CD4-positive, alpha-beta T cell treated with Interleukin-17A for 1 hour (primary cell): ENCODE data around the gene MEGF10.
A peak's percentile ranks its signal among the peaks of the same experiment; 100 is the strongest.
"Not testable (repeated sequence)": the region's sequence is repeated elsewhere in the genome, so short reads cannot be mapped to it uniquely, and the experiment has no call there.

Experiments
- DNase-seq: peaks from one replicate; pipeline ENCODE4 v3.0.0-alpha.2; 2020

The MEGF10 gene

DNA sequence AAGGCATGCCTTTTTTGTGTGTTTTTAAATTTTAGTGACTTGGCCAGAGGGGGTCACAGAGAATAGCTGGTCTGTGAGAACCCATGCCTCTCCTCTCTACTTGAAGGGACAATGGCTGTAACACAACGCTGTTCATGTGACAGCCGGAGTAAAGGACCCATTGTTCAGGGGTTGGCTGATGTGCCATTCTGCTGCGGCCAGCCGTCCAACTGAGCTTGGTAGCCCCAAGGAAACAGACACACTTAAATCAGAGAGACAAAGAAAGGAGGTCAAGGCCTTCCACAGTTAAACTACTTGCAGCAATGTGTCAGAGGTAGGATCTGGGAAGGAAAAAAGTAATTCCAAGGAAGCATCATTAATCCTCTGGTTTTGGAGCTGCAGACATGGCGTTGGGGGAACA lies 8.1 kb downstream of the MEGF10 start:
- no peak for DNase-seq

GRCh38 chr5:127299678-127300077 lies 9.1 kb downstream of the MEGF10 start:
- DNase-seq: no peak

- DNase-seq: no peak
Observed at GRCh38 chr5:127302509-127302908, 11.9 kb downstream of the MEGF10 start.

- DNase-seq: no peak
Observed at GRCh38 chr5:127303404-127303803, 12.8 kb downstream of the MEGF10 start.

DNA sequence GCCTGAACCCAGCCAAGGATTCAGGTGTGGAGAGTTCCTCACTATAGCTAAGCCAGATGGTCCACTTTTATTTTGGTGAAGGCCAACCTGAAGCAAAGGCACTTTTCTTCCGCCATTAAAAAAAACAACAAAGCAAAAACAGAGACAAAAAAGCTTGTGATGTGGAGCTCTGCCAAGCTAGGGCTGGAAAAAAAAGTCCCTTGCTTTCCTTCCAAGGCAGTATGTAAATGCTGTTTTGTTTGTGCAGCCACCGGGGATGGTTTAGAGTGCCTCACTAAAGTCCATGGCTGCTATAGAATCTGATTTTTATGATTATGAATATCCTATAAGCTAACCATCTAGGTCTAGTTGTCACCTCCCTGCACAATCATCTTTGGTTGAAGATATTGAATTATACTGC lies 14.9 kb downstream of the MEGF10 start:
- DNase-seq: no peak

- no peak for DNase-seq
Observed at GRCh38 chr5:127306036-127306435, 15.4 kb downstream of the MEGF10 start.

DNA sequence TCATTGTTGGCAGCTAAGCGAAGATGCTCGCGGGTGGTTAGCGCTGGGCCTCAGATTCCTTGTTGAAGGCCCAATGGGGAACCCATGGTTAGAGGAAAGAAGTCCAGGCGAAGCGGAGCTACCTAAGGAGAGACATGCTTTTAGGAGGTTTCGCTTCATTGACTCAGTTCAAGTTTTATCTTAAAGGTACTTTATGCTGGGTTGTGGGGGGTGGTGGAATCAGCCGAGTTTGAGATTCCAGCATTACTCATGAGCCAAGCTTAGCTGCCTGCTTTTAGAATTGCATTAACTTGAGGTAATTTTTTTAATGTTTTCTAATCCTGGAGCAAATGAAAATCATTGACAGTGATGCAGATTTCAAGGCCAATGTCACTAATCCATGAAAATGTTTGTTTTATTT lies 16.1 kb downstream of the MEGF10 start:
- DNase-seq: no peak

DNA sequence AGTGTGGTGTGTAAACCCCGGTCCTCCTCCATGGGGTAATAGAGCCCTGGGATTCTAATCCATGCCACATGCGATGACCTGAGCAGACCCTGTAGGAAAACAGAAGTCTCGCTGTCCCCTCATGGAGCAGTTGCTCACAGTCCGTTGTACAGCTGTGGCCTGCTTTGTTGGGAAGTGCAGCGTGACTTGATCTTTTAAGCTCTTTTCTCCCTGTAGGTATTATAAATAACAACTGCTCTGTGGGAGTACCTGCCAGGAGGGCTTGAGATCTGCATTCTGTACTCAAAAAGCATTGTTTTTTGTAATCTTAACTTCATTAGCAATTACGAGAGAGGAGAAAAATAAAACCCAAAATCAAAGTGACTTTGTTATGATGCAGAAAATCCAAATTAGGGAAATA lies 17.3 kb downstream of the MEGF10 start:
- DNase-seq: no peak

- DNase-seq: not testable (repeated sequence)
Observed at GRCh38 chr5:127308325-127308724, 17.7 kb downstream of the MEGF10 start.

- no peak for DNase-seq
Observed at GRCh38 chr5:127308945-127309344, 18.3 kb downstream of the MEGF10 start.

DNA sequence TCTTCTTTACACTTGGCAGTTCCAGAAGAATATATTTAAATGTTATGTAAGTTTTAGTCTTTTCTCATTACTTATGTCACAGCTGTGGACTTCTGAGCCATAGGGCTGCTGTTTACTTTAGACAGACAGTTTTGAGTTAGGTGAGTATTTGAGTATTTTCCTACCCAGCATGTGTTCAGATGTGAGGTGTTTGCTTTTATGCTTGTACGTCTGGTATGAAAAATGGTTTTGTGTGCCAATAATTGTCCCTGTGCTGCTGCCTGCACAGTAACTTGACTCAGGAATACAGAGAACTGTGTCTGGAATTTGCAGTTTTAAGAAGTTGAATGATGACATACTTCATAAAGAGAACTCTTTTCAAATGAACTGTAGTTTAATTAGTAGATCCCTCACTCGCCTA lies 20.8 kb downstream of the MEGF10 start:
- no peak for DNase-seq

- DNase-seq: no peak
Observed at GRCh38 chr5:127311781-127312525, 21.4 kb downstream of the MEGF10 start.

DNA sequence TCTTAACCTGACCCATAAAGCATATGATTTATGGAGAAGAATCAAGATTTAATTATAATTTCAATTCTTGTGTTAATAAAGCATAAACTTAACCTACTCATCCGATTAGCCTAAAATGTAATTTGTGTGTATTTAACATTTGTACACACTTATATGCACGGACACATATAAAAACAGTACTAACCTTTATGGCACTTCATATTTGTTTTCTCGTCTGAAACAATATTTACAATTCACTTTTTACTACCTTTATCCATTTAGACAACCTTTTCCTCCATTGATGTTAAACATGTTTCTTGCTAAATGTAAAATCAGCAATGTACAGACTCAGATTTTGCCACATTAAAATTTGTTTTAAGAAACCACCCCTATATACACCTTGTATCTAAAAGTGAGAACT lies 22.8 kb downstream of the MEGF10 start:
- no peak for DNase-seq

GRCh38 chr5:127313847-127314473 lies 23.4 kb downstream of the MEGF10 start:
- DNase-seq: peak; percentile 61

GRCh38 chr5:127316011-127316410 lies 25.4 kb downstream of the MEGF10 start:
- no peak for DNase-seq

DNA sequence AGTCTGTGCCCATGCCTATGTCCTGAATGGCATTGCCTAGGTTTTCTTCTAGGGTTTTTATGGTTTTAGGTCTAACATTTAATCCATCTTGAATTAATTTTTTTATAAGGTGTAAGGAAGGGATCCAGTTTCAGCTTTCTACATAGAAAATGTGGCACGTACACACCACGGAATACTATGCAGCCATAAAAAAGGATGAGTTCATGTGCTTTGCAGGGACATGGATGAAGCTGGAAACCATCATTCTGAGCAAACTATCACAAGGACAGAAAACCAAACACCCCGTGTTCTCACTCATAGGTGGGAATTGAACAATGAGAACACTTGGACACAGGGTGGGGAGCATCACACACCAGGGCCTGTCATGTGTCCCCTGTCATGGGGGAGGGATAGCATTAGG lies 26.8 kb downstream of the MEGF10 start:
- DNase-seq: not testable (repeated sequence)

DNA sequence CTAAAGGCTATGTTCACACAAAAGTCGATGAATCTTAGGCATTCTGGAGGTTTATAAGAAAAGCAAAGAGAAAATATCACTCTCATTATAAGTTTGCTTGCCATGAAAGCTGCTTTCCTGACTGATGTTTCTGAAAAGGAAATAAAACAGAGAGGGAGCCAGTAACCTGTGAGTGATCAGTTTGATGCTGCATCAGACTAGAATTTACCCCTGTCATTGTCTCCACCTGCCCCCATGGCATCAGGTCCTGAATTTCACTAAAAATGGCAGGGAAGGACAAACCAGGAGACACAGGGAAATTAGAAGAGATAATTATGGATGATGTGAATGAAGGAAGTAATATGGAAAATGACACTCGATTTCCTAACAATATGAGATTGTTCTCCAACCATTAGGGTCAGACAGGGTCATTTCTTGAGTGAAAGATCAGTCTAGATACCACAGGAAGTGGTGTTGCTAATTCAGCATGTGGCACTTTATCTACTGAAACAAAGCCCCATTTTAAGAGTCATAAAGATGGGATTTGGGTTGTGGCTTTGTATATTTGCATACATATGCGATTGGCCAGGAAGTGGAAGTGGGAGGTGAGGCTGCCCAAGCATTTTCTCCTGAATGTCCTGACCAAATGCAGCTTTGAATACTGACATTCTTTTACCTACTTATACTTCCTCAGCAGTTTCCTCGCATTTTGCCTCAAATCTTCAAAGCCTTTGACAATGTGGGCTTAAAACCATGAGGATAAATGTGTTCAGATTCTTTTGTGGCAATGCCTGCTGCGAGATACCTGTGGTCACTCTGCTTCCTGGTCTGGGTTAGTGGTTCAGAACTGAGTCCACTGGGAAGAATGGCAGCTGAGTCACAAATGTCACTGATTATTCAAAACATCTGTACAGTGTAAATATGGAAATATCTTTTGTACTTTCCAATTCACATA lies 29.7 kb downstream of the MEGF10 start:
- no peak for DNase-seq

DNA sequence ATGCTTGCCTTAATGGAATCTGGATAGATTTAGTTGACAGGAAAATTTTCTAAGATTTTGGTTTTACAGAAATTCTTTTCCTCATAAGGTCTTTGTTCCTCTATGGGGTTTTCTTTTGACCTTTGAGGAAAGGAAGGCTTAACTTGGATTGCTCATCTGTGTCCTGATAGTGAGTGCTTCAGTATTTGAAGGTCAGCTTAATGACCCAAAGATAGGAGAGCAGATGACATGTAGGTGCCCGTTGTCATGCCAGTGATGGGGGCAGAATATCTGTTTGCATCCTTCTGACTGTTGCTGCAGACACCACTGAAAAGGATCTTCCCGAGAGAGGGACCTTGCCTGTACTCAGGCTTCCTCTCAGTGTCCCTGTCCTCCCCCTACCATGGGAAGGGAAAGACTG lies 30.9 kb downstream of the MEGF10 start:
- no peak for DNase-seq

DNA sequence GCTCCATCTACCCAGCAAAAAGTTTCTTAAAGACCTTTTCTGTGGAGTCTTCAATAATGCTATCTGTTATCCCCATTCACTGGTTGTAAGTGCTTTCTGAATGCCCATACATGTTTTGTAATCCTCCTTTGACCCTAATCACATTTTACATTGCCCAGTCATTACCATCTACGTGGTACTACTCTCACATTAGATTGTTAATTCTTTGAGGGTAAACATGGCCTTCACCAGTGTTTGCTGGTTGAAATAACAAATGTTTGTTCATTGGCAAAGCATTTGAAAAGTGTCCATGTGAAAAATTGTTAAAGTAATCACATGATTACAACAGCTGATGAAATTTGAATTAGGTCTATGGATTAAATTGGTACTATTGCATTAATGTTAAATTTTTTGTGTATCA lies 31.8 kb downstream of the MEGF10 start:
- DNase-seq: no peak

- no peak for DNase-seq
Observed at GRCh38 chr5:127324756-127325155, 34.2 kb downstream of the MEGF10 start.

DNA sequence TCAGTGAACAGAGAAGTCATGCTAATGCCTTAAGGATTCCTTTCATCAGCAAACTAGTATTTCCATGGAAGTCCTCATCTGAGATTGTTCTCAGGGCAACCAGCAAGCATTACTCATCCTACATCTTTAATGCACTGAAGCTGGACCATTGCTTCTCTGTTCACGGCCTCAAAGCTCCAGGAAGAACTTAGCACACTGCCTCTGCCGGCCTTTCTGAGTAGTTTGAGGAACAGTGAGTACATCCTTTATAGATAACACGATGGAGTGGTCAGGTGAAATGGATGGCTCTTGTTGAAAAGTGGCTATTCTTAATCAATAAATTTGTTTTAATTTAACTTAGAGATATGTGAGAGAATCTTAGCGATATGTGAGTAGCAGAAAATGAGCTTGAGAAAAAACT lies 35.8 kb downstream of the MEGF10 start:
- no peak for DNase-seq

- DNase-seq: no peak
Observed at GRCh38 chr5:127326976-127327755, 36.6 kb downstream of the MEGF10 start.

DNA sequence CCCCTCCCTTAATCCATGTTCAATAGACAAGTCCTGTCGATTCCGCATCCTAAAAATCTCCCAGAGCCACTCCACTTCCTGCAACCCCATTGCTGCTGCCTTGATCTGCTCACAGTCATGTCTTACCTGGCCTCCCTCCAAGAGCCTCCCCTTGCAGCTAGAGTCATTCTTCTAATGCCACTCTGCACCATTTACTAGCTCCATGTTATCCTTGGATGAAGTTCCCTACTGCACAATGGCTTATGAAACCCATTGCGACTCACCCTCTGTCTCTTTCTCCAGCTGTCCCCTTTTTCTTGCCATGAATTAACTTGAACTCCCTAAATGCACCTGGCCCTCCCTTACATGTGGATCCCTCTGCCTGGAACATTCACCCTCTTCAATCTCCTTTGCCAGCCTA lies 39.5 kb downstream of the MEGF10 start:
- DNase-seq: no peak
